IMR-90 (cell line): ENCODE results near the gene PEF1. TPM values are rescaled to one million over a fixed set of nuclear protein-coding genes. Genes with fewer than 3 reads are reported as not detected.

Experiments used
- ATAC-seq: fragments of 200-7000 bp; cut with Tn5 transposase; 2 replicates; pipeline ENCODE4 v1.9.1; 2020; ENCODE audit warnings: low read depth, mild to moderate bottlenecking, moderate library complexity
- BruUV-seq: library from RNA; stranded (reverse); fragments of 400-500 nt; replicated peaks from 2 replicates; lab custom pipeline; 2021; lab: Mats Ljungman, UMichigan
- CTCF ChIA-PET: fragments of 300-600 bp; formaldehyde crosslinking; extraction: SDS; loops from one replicate; lab custom pipeline; 2021; ENCODE audit warnings: antibody characterized with exemption; lab: Yijun Ruan, JAX
- POLR2A ChIA-PET: fragments of 300-600 bp; sonication (Branson Sonifier 250); formaldehyde crosslinking; loops from one replicate; lab custom pipeline; 2022; ENCODE audit warnings: antibody characterized with exemption; ENCODE audit not compliant: unreplicated experiment; lab: Charles Lee
- DNase-seq: peaks from one replicate; pipeline ENCODE4 v3.0.0; 2013
- H2AFZ ChIP-seq: replicated peaks from 2 replicates; pipeline ENCODE3; 2013; ENCODE audit warnings: low read length, mild to moderate bottlenecking; ENCODE audit not compliant: poor library complexity
- H2AK5ac ChIP-seq: 2 replicates; pipeline ENCODE4 v1.6.1; 2013; ENCODE audit warnings: low read depth, low read length, inconsistent platforms
- H2AK9ac ChIP-seq: replicated peaks from 2 replicates; pipeline ENCODE3; 2013; ENCODE audit warnings: mild to moderate bottlenecking, low read depth, low read length, moderate library complexity; ENCODE audit not compliant: poor library complexity
- H2BK120ac ChIP-seq: 2 replicates; pipeline ENCODE4 v1.6.1; 2013; ENCODE audit warnings: low read depth, low read length, inconsistent platforms
- H2BK15ac ChIP-seq: 3 replicates; pipeline ENCODE4 v1.6.1; 2013; ENCODE audit warnings: low read depth, low read length, inconsistent platforms
- H2BK20ac ChIP-seq: 2 replicates; pipeline ENCODE4 v1.6.1; 2013; ENCODE audit warnings: low read depth, mild to moderate bottlenecking, inconsistent platforms, low read length, moderate library complexity
- H2BK5ac ChIP-seq: 2 replicates; pipeline ENCODE4 v1.6.1; 2013; ENCODE audit warnings: mild to moderate bottlenecking, low read depth, low read length, inconsistent platforms; ENCODE audit not compliant: poor library complexity, severe bottlenecking
- H3K14ac ChIP-seq: replicated peaks from 2 replicates; pipeline ENCODE4 v1.6.1; 2013; ENCODE audit warnings: low read depth, low read length, inconsistent platforms
- H3K18ac ChIP-seq: 2 replicates; pipeline ENCODE4 v1.6.1; 2013; ENCODE audit warnings: low read depth, low read length, control low read depth
- H3K23ac ChIP-seq: 2 replicates; pipeline ENCODE4 v1.6.1; 2013; ENCODE audit warnings: low read depth, low read length, inconsistent platforms
- H3K27ac ChIP-seq: 2 replicates; pipeline ENCODE4 v1.5.1; 2013; ENCODE audit warnings: mild to moderate bottlenecking, control low read depth, low read length; ENCODE audit not compliant: insufficient read depth
- H3K27me3 ChIP-seq: 2 replicates; pipeline ENCODE4 v1.6.1; 2013; ENCODE audit warnings: low read length; ENCODE audit not compliant: control insufficient read depth, insufficient read depth
- H3K36me3 ChIP-seq: 2 replicates; pipeline ENCODE4 v1.6.1; 2013; ENCODE audit warnings: low read length, mixed read lengths; ENCODE audit not compliant: control insufficient read depth, insufficient read depth
- H3K4ac ChIP-seq: 2 replicates; pipeline ENCODE4 v1.6.1; 2013; ENCODE audit warnings: low read depth, low read length, inconsistent platforms
- H3K4me1 ChIP-seq: 2 replicates; pipeline ENCODE4 v1.6.1; 2013; ENCODE audit warnings: low read length, mixed read lengths; ENCODE audit not compliant: control insufficient read depth, insufficient read depth
- H3K4me2 ChIP-seq: 2 replicates; pipeline ENCODE4 v1.6.1; 2013; ENCODE audit warnings: low read depth, mild to moderate bottlenecking, control low read depth, low read length, moderate library complexity
- H3K4me3 ChIP-seq: 2 replicates; pipeline ENCODE4 v1.5.1; 2013; ENCODE audit warnings: low read depth, mild to moderate bottlenecking, control low read depth, low read length, moderate library complexity; ENCODE audit not compliant: insufficient read depth
- H3K56ac ChIP-seq: 2 replicates; pipeline ENCODE4 v1.6.1; 2013; ENCODE audit warnings: low read length, inconsistent platforms; ENCODE audit not compliant: insufficient read depth; ENCODE audit errors: extremely low read depth
- H3K79me1 ChIP-seq, 2 experiments: 2 replicates each; pipeline ENCODE4 v1.6.1; 2013; ENCODE audit warnings: low read length in 2 of 2, inconsistent platforms in 1 of 2, low read depth in 1 of 2
- H3K9ac ChIP-seq: 2 replicates; pipeline ENCODE4 v1.6.1; 2013; ENCODE audit warnings: low read depth, low read length, control low read depth
- H3K9me1 ChIP-seq: 2 replicates; pipeline ENCODE4 v1.6.1; 2013; ENCODE audit warnings: low read length, inconsistent platforms; ENCODE audit not compliant: insufficient read depth
- H3K9me3 ChIP-seq: 2 replicates; pipeline ENCODE4 v1.6.1; 2013; ENCODE audit warnings: low read length; ENCODE audit not compliant: control insufficient read depth, insufficient read depth
- H4K20me1 ChIP-seq: 2 replicates; pipeline ENCODE4 v1.6.1; 2013; ENCODE audit warnings: low read length, inconsistent platforms; ENCODE audit not compliant: insufficient read depth
- H4K5ac ChIP-seq: 2 replicates; pipeline ENCODE4 v1.6.1; 2013; ENCODE audit warnings: mild to moderate bottlenecking, low read depth, low read length, control low read depth
- H4K8ac ChIP-seq, 2 experiments: 2 replicates each; pipeline ENCODE4 v1.6.1; 2013; ENCODE audit warnings: low read depth in 2 of 2, low read length in 2 of 2, control low read depth in 1 of 2, inconsistent platforms in 1 of 2
- H4K91ac ChIP-seq: 2 replicates; pipeline ENCODE4 v1.6.1; 2013; ENCODE audit warnings: low read depth, low read length, inconsistent platforms; ENCODE audit not compliant: insufficient read depth
- BHLHE40 ChIP-seq: fragments of 150-350 bp; IDR thresholded peaks from 2 replicates; pipeline ENCODE4 v1.6.1; 2016; ENCODE audit warnings: mild to moderate bottlenecking, low read depth, low read length
- CEBPB ChIP-seq: IDR thresholded peaks from 2 replicates; pipeline ENCODE4 v1.6.1; 2012; ENCODE audit warnings: low read depth, low read length, improper control_type of control experiment
- ELK1 ChIP-seq: fragments of 150-350 bp; IDR thresholded peaks from 2 replicates; pipeline ENCODE4 v1.6.1; 2016; ENCODE audit warnings: low read depth, mild to moderate bottlenecking, low read length, moderate library complexity, borderline replicate concordance
- MAFK ChIP-seq: IDR thresholded peaks from 2 replicates; pipeline ENCODE4 v1.6.1; 2012; ENCODE audit warnings: low read depth, low read length, improper control_type of control experiment
- POLR2A ChIP-seq: IDR thresholded peaks from 2 replicates; pipeline ENCODE4 v1.6.1; 2012; ENCODE audit warnings: mild to moderate bottlenecking, low read depth, low read length
- RAD21 ChIP-seq: IDR thresholded peaks from 2 replicates; pipeline ENCODE4 v1.6.1; 2012; ENCODE audit warnings: low read length, improper control_type of control experiment
- SMC3 ChIP-seq: fragments of 150-350 bp; IDR thresholded peaks from 2 replicates; pipeline ENCODE4 v1.6.1; 2016; ENCODE audit warnings: low read depth, mild to moderate bottlenecking, antibody characterized with exemption, low read length, moderate library complexity
- WGBS, 2 experiments: methylation state at CpG; one replicate each; pipeline versions ENCODE4 v1.1.5 to v1.1.7; 2013; ENCODE audit warnings: missing lambda C conversion rate in 2 of 2; ENCODE audit not compliant: insufficient read length in 1 of 2; ENCODE audit errors: extremely low coverage in 2 of 2; 5-methylcytosine and 5-hydroxymethylcytosine counted together
- dilution Hi-C: fragments of 300-500 bp; cut with HindIII; formaldehyde crosslinking; loops from one replicate; pipeline ENCODE4 v1.14.3; 2018; ENCODE audit warnings: low sequenced_read_pairs; ENCODE audit not compliant: unreplicated experiment
- in situ Hi-C: fragments of 300-500 bp; cut with MboI; formaldehyde crosslinking; loops from 3 replicates; pipeline ENCODE4 v1.14.3; 2019; ENCODE audit warnings: low sequenced_read_pairs, inconsistent platforms, mixed read lengths
- intact Hi-C: fragments of 100-400 bp; cut with micrococcal nuclease; formaldehyde crosslinking; loops from 2 replicates; pipeline ENCODE4 v1.10.0; 2022
- polyA plus RNA-seq, 3 experiments: library from polyadenylated mRNA; depleted of rRNA; stranded (reverse); fragments of >200 nt; gene quantifications; 2 replicates each; pipeline ENCODE4 v1.2.3, GENCODE V29; 2012; ENCODE audit warnings: low replicate concordance in 1 of 3
- total RNA-seq: library from RNA; depleted of rRNA; stranded (reverse); fragments of >200 nt; gene quantifications from 2 replicates; pipeline ENCODE4 v1.2.3, GENCODE V29; 2012
- TF ChIP-seq, protein P1 (sequence below): conservative IDR thresholded peaks from 2 replicates; pipeline ENCODE4 v1.5.1; 2012; ENCODE audit warnings: mild to moderate bottlenecking, low read depth, low read length, improper control_type of control experiment

PEF1 gene
- total and polyA plus RNA-seq, 2 of the 4 experiments (the other 2 are of a cell fraction): 84.2 to 104 TPM

- Histone ChIP-seq H3K4me3 (no peak overlapping the region), H3K14ac (no peak overlapping the region), H2BK15ac (no peak overlapping the region), H3K27ac (no peak overlapping the region), H2BK20ac (no peak overlapping the region), H2AFZ (no peak overlapping the region), H2AK9ac (no peak overlapping the region), H2BK120ac (no peak overlapping the region), H3K4me2 (no peak overlapping the region), H4K5ac (no peak overlapping the region), H3K18ac (no peak overlapping the region), H3K9ac (no peak overlapping the region), H3K56ac (no peak overlapping the region), H3K27me3 (no peaks in the 10 kb centered on the region), H4K91ac (no peak overlapping the region), H2AK5ac (no peak overlapping the region), H3K79me1 (peaks cover 0 to 3% of the 10 kb centered on the region in 2 experiments; a peak in 1 of 4 replicates), H4K8ac (no peak overlapping the region), H3K4ac (no peak overlapping the region), H2BK5ac (no peak overlapping the region), H3K9me3 (no peaks in the 10 kb centered on the region), H3K4me1 (no peaks in the 10 kb centered on the region), H3K36me3 (peaks cover 73% of the 10 kb centered on the region), H3K9me1 (peaks cover 3% of the 10 kb centered on the region; the same call in 1 of the 2 replicates), H3K23ac (no peak overlapping the region), H4K20me1 (no peaks in the 10 kb centered on the region)
- no peak for ATAC-seq
- ChIA-PET POLR2A (no interaction called here), CTCF (interaction anchor here (0.8 to 1.2 kb wide), 2 partner anchors 14 to 91 kb away, joined by 3 read pairs; no protein-coding TSS in a partner anchor)
- in situ Hi-C loops: no loop called here
- DNase-seq: no peak
- WGBS, 2 experiments: 100% methylated on average over 1 of the region's 4 CpGs; no CpG with 5 or more reads in 1 of the 2 experiments
- intact Hi-C loops: no loop called here
- TF ChIP-seq, protein P1, sequence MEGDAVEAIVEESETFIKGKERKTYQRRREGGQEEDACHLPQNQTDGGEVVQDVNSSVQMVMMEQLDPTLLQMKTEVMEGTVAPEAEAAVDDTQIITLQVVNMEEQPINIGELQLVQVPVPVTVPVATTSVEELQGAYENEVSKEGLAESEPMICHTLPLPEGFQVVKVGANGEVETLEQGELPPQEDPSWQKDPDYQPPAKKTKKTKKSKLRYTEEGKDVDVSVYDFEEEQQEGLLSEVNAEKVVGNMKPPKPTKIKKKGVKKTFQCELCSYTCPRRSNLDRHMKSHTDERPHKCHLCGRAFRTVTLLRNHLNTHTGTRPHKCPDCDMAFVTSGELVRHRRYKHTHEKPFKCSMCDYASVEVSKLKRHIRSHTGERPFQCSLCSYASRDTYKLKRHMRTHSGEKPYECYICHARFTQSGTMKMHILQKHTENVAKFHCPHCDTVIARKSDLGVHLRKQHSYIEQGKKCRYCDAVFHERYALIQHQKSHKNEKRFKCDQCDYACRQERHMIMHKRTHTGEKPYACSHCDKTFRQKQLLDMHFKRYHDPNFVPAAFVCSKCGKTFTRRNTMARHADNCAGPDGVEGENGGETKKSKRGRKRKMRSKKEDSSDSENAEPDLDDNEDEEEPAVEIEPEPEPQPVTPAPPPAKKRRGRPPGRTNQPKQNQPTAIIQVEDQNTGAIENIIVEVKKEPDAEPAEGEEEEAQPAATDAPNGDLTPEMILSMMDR: no peak
- TF ChIP-seq POLR2A (no peak), SMC3 (no peak), BHLHE40 (no peak), RAD21 (no peak), ELK1 (no peak), MAFK (no peak), CEBPB (no peak)
- dilution Hi-C loops: no loop called here
- no TSS peak for BruUV-seq
Measured at GRCh38 chr1:31678681-31679080, 34.0 kb upstream of the PEF1 start.
